T-helper 1 cell treated with Interleukin-12 subunit alpha and Interleukin-12 subunit beta and Interleukin-4 antibody, amounts not matched to agents 30 μg/mL and 1 μg/mL, for 36 hours (primary cell): ENCODE measurements around the gene SH3BP2.
A peak's percentile ranks its signal among the peaks of the same experiment; 100 is the strongest.
"Not testable (repeated sequence)": the region's sequence is repeated elsewhere in the genome, so short reads cannot be mapped to it uniquely, and the experiment has no call there.

Source experiments
- H3K27ac Mint-ChIP-seq: one replicate; pipeline ENCODE4 v1.8.0; 2021; ENCODE audit warnings: mild to moderate bottlenecking, mixed read lengths
- H3K27me3 Mint-ChIP-seq: one replicate; pipeline ENCODE4 v1.8.0; 2021; ENCODE audit warnings: low read depth, mixed read lengths
- H3K36me3 Mint-ChIP-seq: one replicate; pipeline ENCODE4 v1.8.0; 2021; ENCODE audit warnings: low read depth, mixed read lengths
- H3K4me1 Mint-ChIP-seq: one replicate; pipeline ENCODE4 v1.8.0; 2021; ENCODE audit warnings: low read depth, mixed read lengths
- H3K4me3 Mint-ChIP-seq: one replicate; pipeline ENCODE4 v1.8.0; 2021; ENCODE audit warnings: mild to moderate bottlenecking, moderate library complexity, mixed read lengths
- H3K9me3 Mint-ChIP-seq: one replicate; pipeline ENCODE4 v1.8.0; 2021; ENCODE audit warnings: mixed read lengths

SH3BP2 gene

GRCh38 chr4:2756691-2757350 lies 36.1 kb upstream of the SH3BP2 start:
- H3K27ac Mint-ChIP-seq = peak overlapping the region; percentile 69
- peak overlapping the region; percentile 76 for H3K4me3 Mint-ChIP-seq
- no peaks in the 10 kb centered on the region for H3K9me3 Mint-ChIP-seq
- peaks cover 20% of the 10 kb centered on the region for H3K4me1 Mint-ChIP-seq
- peaks cover 12% of the 10 kb centered on the region for H3K36me3 Mint-ChIP-seq
- no peaks in the 10 kb centered on the region for H3K27me3 Mint-ChIP-seq

GRCh38 chr4:2757426-2757825 lies 35.5 kb upstream of the SH3BP2 start:
- H3K4me1 Mint-ChIP-seq = peaks cover 18% of the 10 kb centered on the region
- peak overlapping the region; percentile 76 for H3K4me3 Mint-ChIP-seq
- H3K9me3 Mint-ChIP-seq = no peaks in the 10 kb centered on the region
- peak overlapping the region; percentile 69 for H3K27ac Mint-ChIP-seq
- peaks cover 9% of the 10 kb centered on the region for H3K36me3 Mint-ChIP-seq
- H3K27me3 Mint-ChIP-seq = no peaks in the 10 kb centered on the region

- Mint-ChIP-seq H3K9me3 (no peaks in the 10 kb centered on the region), H3K27me3 (no peaks in the 10 kb centered on the region), H3K36me3 (no peaks in the 10 kb centered on the region), H3K4me3 (no peak overlapping the region), H3K27ac (no peak overlapping the region), H3K4me1 (peaks cover 7% of the 10 kb centered on the region)
Measured at GRCh38 chr4:2761035-2761923, 31.6 kb upstream of the SH3BP2 start.

- Mint-ChIP-seq H3K27ac (no peak overlapping the region), H3K9me3 (no peaks in the 10 kb centered on the region), H3K4me3 (no peak overlapping the region), H3K4me1 (peaks cover 7% of the 10 kb centered on the region), H3K27me3 (no peaks in the 10 kb centered on the region), H3K36me3 (no peaks in the 10 kb centered on the region)
Measured at GRCh38 chr4:2762048-2762447, 30.8 kb upstream of the SH3BP2 start.

GRCh38 chr4:2762486-2763370 lies 30.2 kb upstream of the SH3BP2 start:
- not testable (repeated sequence) for H3K4me3 Mint-ChIP-seq, H3K27me3 Mint-ChIP-seq, H3K27ac Mint-ChIP-seq, H3K4me1 Mint-ChIP-seq, H3K36me3 Mint-ChIP-seq, H3K9me3 Mint-ChIP-seq

GRCh38 chr4:2763511-2763967 lies 29.3 kb upstream of the SH3BP2 start:
- Mint-ChIP-seq H3K27ac (no peak overlapping the region), H3K4me3 (peak overlapping the region; percentile 58), H3K9me3 (no peaks in the 10 kb centered on the region), H3K36me3 (no peaks in the 10 kb centered on the region), H3K4me1 (peaks cover 2% of the 10 kb centered on the region), H3K27me3 (no peaks in the 10 kb centered on the region)

- peaks cover 6% of the 10 kb centered on the region for H3K36me3 Mint-ChIP-seq
- peaks cover 13% of the 10 kb centered on the region for H3K4me1 Mint-ChIP-seq
- no peak overlapping the region for H3K27ac Mint-ChIP-seq
- H3K27me3 Mint-ChIP-seq = no peaks in the 10 kb centered on the region
- peaks cover 14% of the 10 kb centered on the region for H3K9me3 Mint-ChIP-seq
- H3K4me3 Mint-ChIP-seq = no peak overlapping the region
Measured at GRCh38 chr4:2765832-2766526, 26.9 kb upstream of the SH3BP2 start.

GRCh38 chr4:2767046-2767704 lies 25.7 kb upstream of the SH3BP2 start:
- Mint-ChIP-seq H3K36me3 (peaks cover 6% of the 10 kb centered on the region), H3K27ac (no peak overlapping the region), H3K9me3 (peaks cover 14% of the 10 kb centered on the region), H3K27me3 (no peaks in the 10 kb centered on the region), H3K4me1 (peaks cover 20% of the 10 kb centered on the region), H3K4me3 (no peak overlapping the region)

GRCh38 chr4:2767705-2768074 lies 25.2 kb upstream of the SH3BP2 start:
- Mint-ChIP-seq H3K9me3 (peaks cover 14% of the 10 kb centered on the region), H3K27me3 (no peaks in the 10 kb centered on the region), H3K4me1 (peaks cover 20% of the 10 kb centered on the region)

GRCh38 chr4:2768124-2768523 lies 24.8 kb upstream of the SH3BP2 start:
- Mint-ChIP-seq H3K4me3 (no peak overlapping the region), H3K27me3 (no peaks in the 10 kb centered on the region)

More at GRCh38 chr4:2767705-2768074, 25.2 kb upstream of the SH3BP2 start:
- H3K36me3 Mint-ChIP-seq = peaks cover 6% of the 10 kb centered on the region
- no peak overlapping the region for H3K27ac Mint-ChIP-seq
- H3K4me3 Mint-ChIP-seq = no peak overlapping the region

GRCh38 chr4:2768921-2769336 lies 24.0 kb upstream of the SH3BP2 start:
- H3K4me1 Mint-ChIP-seq = peaks cover 20% of the 10 kb centered on the region
- peaks cover 8% of the 10 kb centered on the region for H3K36me3 Mint-ChIP-seq
- H3K9me3 Mint-ChIP-seq = peaks cover 14% of the 10 kb centered on the region
- H3K4me3 Mint-ChIP-seq = no peak overlapping the region
- no peaks in the 10 kb centered on the region for H3K27me3 Mint-ChIP-seq
- H3K27ac Mint-ChIP-seq = no peak overlapping the region

More at GRCh38 chr4:2768124-2768523, 24.8 kb upstream of the SH3BP2 start:
- H3K9me3 Mint-ChIP-seq = peaks cover 14% of the 10 kb centered on the region
- no peak overlapping the region for H3K27ac Mint-ChIP-seq
- peaks cover 20% of the 10 kb centered on the region for H3K4me1 Mint-ChIP-seq
- H3K36me3 Mint-ChIP-seq = peaks cover 8% of the 10 kb centered on the region

- H3K27ac Mint-ChIP-seq = no peak overlapping the region
Measured at GRCh38 chr4:2771264-2771663, 21.6 kb upstream of the SH3BP2 start.

GRCh38 chr4:2780643-2781042 lies 12.2 kb upstream of the SH3BP2 start:
- not testable (repeated sequence) for H3K4me3 Mint-ChIP-seq, H3K4me1 Mint-ChIP-seq, H3K27ac Mint-ChIP-seq
- Mint-ChIP-seq H3K36me3 (peaks cover 19% of the 10 kb centered on the region), H3K27me3 (peaks cover 21% of the 10 kb centered on the region), H3K9me3 (peaks cover 26% of the 10 kb centered on the region)

More at GRCh38 chr4:2771264-2771663, 21.6 kb upstream of the SH3BP2 start:
- no peaks in the 10 kb centered on the region for H3K27me3 Mint-ChIP-seq
- H3K36me3 Mint-ChIP-seq = peaks cover 8% of the 10 kb centered on the region
- peaks cover 18% of the 10 kb centered on the region for H3K4me1 Mint-ChIP-seq
- H3K4me3 Mint-ChIP-seq = no peak overlapping the region
- peaks cover 14% of the 10 kb centered on the region for H3K9me3 Mint-ChIP-seq
